Measurements from ENCODE around the gene LEMD2.

LEMD2 gene

GRCh38 chr6:33819021-33819420 is 30.1 kb upstream of the LEMD2 start:
- no peak for DNase-seq

DNA sequence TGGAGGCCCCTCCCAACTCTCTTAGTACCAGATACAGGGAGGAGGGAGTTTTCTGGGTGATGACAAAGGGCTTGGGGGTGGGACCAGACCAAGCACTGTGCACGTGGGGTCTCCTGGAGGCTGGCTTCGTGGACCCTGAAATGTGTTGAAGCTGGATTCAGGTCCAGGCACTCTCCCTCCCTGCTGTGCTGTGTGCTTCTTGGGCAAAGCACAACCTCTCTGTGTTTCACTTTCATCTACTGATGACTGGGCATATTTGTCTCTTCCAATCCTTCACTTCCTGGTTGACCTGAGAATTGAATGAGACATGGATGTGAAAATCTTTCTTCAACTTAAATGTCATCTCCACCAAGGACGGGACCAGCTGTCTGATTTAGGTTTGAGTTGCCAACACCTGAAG is 29.4 kb upstream of the LEMD2 start:
- no peak for DNase-seq

DNA sequence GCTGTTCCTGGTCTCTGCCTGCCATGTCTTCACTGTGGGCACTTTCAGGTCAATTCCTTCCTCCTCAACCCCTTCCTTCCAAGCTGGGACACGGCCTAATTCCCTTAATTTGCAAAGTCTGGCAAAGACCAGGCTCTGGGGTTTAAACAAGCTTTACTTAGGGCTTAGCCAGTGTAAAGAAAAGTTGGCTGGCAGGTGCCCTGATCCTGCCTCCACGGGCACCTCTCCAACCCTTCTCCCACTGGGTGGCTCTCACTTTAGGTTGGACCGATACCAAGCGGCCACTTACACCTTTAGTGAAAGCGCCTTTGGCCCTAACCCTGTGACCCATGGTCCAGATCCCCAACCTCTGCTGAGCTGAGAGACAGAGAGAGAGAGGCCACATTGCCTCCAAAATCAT is 28.6 kb upstream of the LEMD2 start:
- no peak for DNase-seq

GRCh38 chr6:33816911-33817310 is 28.0 kb upstream of the LEMD2 start:
- no peak for DNase-seq

- DNase-seq = no peak
These were observed 26.9 kb upstream of the LEMD2 start for GRCh38 chr6:33815854-33816253.

DNA sequence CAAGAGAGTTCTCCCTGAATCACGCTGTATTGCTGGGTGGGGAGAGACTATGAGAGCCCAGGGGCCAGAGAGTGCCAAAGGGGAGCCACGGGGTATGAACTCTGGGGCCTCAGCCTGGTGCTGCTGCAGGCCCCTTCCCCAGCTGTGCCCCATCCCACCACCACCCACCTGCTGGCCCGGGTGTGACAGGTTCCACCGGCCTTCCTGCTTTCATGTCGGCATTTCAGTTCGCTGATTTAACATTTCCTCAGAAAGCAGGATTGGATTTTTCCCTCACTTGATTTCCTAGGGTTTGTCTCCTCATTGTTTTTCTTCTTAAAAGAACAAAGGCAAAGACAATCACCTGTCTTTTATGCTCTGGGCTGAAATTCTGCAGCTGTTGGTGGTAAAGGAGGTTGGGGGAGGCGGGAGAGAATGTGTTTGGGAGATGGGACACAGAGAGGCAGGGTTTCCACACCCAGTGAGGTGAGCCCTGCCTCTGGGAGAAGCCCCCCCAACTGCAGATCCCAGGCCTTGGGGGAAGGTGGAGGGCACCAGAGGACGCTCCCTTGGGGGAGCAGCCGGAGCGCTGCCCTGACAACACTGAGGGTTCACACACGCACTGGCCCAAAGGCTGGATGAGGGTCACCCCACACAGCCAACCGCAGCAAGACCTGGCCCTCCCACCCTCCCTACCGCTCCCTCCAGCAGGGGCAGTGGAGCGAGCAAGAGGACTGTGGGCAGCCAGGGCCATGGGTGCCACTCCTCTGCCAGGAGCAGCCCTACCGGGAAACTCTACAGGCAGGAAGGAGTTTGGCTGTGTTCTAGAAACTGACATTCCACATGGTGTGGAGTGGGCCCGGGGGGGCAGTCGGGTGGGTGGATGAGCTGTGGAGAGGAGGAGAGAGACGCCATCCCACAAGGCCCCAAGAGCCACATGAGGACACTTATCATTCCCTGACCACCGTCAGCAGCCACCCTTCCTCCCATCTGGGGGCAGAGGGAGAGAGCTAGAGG is 25.4 kb upstream of the LEMD2 start:
- no peak for DNase-seq

DNA sequence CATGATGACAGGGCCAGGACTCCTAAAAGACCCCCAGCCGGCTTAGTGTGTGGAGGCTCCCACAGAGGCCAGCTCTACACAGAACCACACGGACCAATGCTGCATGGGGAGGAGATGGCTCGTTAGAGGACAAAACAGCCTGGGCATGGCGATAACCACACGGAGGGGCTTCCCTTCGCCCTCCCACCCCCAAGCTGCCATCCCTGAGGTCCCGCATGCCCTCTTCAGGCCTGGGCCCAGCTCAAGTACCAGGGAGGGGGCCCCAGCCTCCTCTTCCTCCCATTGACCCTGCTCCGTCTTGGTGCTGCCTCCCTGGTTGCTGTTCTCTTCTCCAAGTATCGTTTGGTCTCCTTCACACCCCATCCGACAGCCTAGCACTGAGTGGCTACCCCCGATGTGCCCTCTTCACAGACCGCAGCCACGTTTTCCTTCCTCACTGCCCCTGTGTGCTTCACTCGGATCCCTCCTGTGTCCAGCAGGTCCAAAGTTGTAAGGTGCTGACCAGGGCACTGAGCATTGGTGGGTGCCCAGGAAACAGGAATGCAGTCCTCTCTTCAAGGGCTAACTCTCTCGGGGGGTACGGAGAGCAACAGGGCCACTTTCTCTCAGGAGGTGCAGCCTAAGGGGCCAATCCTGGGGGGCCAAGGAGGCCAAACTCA is 24.4 kb upstream of the LEMD2 start:
- no peak for DNase-seq

DNA sequence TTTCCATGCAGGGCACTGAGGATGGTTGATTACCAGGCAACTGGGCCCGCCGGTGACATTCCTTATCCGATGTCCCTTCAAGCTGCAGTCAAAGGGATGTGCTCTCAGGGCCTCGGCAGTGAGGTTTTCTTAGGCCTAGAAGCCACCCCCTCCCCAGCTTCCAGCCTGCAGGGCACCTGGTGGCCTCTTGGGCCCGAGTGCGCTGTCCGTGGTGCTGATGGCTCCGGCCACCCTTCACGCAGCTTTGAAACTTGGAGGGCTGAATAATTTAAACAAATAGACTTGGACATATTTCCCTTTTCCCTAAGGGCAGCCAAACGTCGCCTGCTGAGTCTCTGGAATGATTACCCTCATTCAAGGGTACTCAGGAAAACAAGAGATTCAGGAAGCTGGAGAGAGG is 23.7 kb upstream of the LEMD2 start:
- no peak for DNase-seq

DNA sequence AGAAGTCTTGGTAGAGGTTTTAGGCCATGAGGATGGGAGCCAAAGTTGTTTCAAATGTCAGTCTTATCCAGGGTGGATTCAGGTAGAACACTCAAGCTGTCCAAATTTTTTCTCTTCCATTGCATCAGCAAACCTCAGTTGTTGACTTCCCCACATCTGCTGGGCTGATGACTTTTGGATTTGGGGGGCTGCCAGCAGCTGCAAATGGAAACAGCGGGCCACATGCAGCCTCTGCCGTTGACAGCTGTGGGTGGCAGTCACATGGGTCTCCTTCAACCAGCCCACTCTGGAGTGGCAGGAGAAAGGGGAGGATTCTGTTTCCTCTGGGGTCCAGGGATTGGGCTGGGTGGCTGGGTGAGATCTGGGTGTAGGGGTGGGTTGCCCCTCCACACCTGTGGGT is 20.7 kb upstream of the LEMD2 start:
- DNase-seq = no peak

GRCh38 chr6:33808641-33809180 is 19.8 kb upstream of the LEMD2 start:
- no peak for DNase-seq

- no peak for DNase-seq
These were observed 18.7 kb upstream of the LEMD2 start for GRCh38 chr6:33807606-33808005.

- DNase-seq = no peak
These were observed 17.9 kb upstream of the LEMD2 start for GRCh38 chr6:33806841-33807240.

DNA sequence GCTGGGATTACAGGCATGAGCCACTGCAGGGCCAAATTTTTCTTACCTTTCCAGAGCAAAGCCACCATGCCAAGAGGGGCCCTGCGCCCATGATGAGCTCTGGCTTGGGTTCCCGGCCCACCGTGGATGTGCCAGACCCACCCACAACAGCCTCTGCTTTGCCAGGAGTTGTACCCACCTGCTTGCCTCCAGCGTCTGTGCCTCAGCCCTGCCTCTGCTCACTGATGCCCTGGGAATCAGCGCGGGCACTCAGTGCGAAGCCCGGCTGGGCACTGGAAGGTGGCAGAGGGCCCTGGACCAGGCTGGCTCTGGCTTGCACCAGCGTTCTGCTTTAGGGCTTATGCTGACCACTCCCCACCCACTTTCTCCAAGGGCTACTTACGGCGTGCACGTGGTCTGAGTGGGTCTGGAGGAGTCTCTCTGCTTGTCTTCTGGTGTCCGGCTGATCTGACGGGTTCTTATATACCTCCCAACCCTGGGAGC is 14.7 kb upstream of the LEMD2 start, which contains the start of gene MLN:
MLN (minus strand) TSS at position 433 of the 483 bp plus-strand sequence. CDS start 2,840 bp downstream, outside the sequence.
- DNase-seq = no peak

- DNase-seq = no peak
These were observed 13.4 kb upstream of the LEMD2 start for GRCh38 chr6:33802186-33802958.

GRCh38 chr6:33801611-33802010 is 12.7 kb upstream of the LEMD2 start:
- DNase-seq = no peak

DNA sequence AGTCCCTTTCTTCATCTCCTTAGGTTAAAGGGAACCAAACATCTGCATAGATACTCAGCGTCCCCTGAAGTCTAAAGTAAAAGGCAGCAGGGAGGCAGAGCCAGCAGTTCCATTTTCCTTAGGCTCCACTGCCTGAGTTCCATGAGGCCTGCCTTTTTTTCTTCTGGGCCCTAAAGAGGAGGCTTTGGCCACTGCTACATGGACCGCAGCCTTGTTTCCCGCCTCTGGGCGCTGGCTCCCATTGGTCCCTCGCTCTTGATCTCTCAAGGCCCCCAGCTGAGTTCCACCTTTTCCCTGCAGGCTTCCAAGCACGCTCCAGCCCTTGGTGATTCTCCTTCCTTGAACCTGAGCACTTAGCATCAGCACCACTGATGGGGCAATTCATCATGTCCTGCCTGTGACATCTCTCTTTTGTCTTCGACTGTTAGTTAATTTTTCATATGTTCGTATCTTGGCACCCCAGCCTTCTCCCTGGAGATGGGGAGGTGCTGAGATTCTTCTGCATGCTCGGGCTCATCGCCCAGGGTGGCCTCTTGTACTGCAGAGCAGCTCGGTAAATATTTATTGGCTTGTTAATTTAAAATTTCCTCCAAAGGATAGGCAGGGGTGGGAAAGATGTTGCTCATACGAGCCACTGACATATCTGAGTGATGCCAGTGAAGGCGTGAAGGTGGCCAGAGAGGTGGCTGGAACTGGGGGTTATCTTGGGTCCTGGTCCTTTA is 11.5 kb upstream of the LEMD2 start:
- DNase-seq = no peak

- no peak for DNase-seq
These were observed 10.7 kb upstream of the LEMD2 start for GRCh38 chr6:33799454-33800113.

- no peak for DNase-seq
These were observed 9.5 kb upstream of the LEMD2 start for GRCh38 chr6:33798343-33798848.

- DNase-seq = no peak
These were observed 8.9 kb upstream of the LEMD2 start for GRCh38 chr6:33797626-33798342.

DNA sequence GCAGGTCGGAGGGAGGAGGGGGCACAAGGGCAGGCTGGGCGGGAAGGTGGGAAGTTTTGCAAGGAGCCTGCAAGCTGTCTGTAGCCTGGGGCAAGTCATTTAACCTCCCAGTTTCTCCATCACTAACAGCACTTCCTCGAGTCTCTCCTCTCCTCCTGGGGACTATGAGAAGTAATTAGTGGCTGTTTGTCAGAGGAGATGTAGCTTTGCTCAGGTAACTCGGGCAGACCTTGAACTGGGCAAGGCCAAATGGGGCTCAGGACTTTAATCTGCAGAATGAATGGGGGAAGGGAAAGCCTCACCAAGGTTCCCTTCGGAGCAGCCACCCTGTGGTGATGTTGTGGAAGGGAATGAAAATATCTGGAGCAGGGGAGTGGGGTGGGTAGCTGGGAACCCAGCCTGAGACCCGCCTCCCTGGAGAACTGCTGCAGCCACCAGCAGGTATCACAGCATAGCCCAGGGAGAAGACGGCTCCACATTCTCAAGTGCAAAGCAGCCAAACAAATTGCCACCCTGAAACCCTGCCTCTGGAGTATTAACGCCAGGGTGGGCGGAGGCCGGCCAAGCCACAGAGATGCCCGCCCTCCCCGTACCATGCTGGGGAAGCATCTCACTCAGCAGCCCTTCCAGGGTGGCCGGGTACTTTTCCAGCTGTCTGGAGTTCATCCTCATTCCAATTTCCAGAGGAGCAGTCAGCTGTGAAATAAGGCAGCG is 6.1 kb upstream of the LEMD2 start:
- DNase-seq = no peak
